ENCODE measurements around the gene SMYD2. TPM values are rescaled to one million over a fixed set of nuclear protein-coding genes. Genes with fewer than 3 reads are reported as not detected.

The SMYD2 gene
- total and polyA plus RNA-seq, 2 donors (not counting 3 experiments of a cell fraction or from before 2014, with no cell fraction given): 8.0 to 20.9 TPM

DNA sequence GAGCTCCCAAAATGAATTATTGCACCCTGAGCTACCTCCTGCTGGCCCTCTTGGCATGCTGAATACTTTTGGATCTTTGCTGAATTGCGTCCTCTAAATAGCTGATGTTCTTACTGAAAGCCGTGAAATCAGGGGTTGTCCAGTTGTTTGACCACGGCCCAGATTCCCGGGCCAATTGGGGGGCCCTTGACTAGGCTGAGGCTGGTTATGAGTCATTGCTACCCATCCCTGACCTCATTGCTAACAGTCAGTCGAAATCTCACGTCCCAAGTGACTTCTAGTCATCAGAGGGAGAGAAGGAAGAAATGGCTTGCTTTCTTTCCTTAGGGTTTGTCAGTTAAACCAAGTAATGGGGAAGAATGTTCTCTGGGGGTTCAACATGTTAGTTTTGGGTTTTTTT, 37.4 kb downstream of the SMYD2 start:
- no peaks in the 10 kb centered on the region for H3K9me1 ChIP-seq (replicated peaks; ENCODE audit: control insufficient read depth, extremely low read depth, insufficient read depth, low read length)
- H3K4me3 ChIP-seq (replicated peaks in 1 of 3; ENCODE audit: insufficient read depth in 1 of 3, low read depth in 1 of 3, low read length in 3 of 3): no peak overlapping the region
- no peak for TF ChIP-seq POLR2AphosphoS5 (IDR thresholded peaks at IDR 0.05; ENCODE audit: insufficient read depth, low read depth, low read length)
- no peak for TF ChIP-seq FOS (IDR thresholded peaks at IDR 0.05; ENCODE audit: borderline replicate concordance, insufficient read depth, low read length)
- TF ChIP-seq GATA2 (IDR thresholded peaks at IDR 0.05; ENCODE audit: insufficient read depth, insufficient read length, low read depth, low read length): no peak
- TF ChIP-seq, protein P1, sequence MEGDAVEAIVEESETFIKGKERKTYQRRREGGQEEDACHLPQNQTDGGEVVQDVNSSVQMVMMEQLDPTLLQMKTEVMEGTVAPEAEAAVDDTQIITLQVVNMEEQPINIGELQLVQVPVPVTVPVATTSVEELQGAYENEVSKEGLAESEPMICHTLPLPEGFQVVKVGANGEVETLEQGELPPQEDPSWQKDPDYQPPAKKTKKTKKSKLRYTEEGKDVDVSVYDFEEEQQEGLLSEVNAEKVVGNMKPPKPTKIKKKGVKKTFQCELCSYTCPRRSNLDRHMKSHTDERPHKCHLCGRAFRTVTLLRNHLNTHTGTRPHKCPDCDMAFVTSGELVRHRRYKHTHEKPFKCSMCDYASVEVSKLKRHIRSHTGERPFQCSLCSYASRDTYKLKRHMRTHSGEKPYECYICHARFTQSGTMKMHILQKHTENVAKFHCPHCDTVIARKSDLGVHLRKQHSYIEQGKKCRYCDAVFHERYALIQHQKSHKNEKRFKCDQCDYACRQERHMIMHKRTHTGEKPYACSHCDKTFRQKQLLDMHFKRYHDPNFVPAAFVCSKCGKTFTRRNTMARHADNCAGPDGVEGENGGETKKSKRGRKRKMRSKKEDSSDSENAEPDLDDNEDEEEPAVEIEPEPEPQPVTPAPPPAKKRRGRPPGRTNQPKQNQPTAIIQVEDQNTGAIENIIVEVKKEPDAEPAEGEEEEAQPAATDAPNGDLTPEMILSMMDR (IDR thresholded peaks at IDR 0.05; ENCODE audit: extremely low read depth in 1 of 2, insufficient read depth in 1 of 2, low read depth in 1 of 2, low read length in 2 of 2): no peak
- H3K79me2 ChIP-seq (ENCODE audit: control insufficient read depth, insufficient read depth, low read length): no peaks in the 10 kb centered on the region
- no peaks in the 10 kb centered on the region for H3K27me3 ChIP-seq (ENCODE audit: control insufficient read depth in 2 of 2, insufficient read depth in 2 of 2, low read length in 2 of 2)
- no peak overlapping the region for H3K4me2 ChIP-seq (ENCODE audit: insufficient read depth, low read length)
- CTCF ChIA-PET: interaction anchor here (0.7 to 10.2 kb wide), 8 partner anchors 12 to 1302 kb away, joined by 3 to 85 read pairs (median 6); partner anchors contain the start of gene ANGEL2
- H2AFZ ChIP-seq (ENCODE audit: low read depth, low read length): no peak overlapping the region
- FAIRE-seq (no peak), DNase-seq (ENCODE audit: low read depth, low spot score) (no peak)
- no peak overlapping the region for H3K27ac ChIP-seq (ENCODE audit: insufficient read depth, low read depth, low read length)
- BruUV-seq (replicated peaks): no TSS peak
- intact Hi-C loops (cut with micrococcal nuclease): no loop called here
- no peaks in the 10 kb centered on the region for H4K20me1 ChIP-seq (replicated peaks; ENCODE audit: control insufficient read depth, extremely low read depth, insufficient read depth, low read length)
- POLR2A ChIA-PET: no interaction called here
- H3K4me1 ChIP-seq (ENCODE audit: control insufficient read depth, extremely low read depth, insufficient read depth, low read length): no peaks in the 10 kb centered on the region
- no peak overlapping the region for H3K9ac ChIP-seq (replicated peaks; ENCODE audit: extremely low read depth, insufficient read depth, low read length)
- dilution Hi-C loops (cut with MboI; ENCODE audit: extremely low pct_ligation_motif_present, low sequenced_read_pairs): no loop called here
- no peaks in the 10 kb centered on the region for H3K9me3 ChIP-seq (replicated peaks; ENCODE audit: control insufficient read depth, insufficient read depth, low read length)
- H3K36me3 ChIP-seq (ENCODE audit: control insufficient read depth in 2 of 2, extremely low read depth in 1 of 2, insufficient read depth in 2 of 2, low read length in 2 of 2): no peaks in the 10 kb centered on the region
